ENCODE data around the gene FYB1.

The FYB1 gene

GRCh38 chr5:39131210-39132127 is 87.9 kb downstream of the FYB1 start:
- no peaks in the 10 kb centered on the region for H3K27me3 ChIP-seq (ENCODE audit: control insufficient read depth in 1 of 2, insufficient read depth in 1 of 2, low read length in 2 of 2)
- no peak overlapping the region for H3K9ac ChIP-seq (ENCODE audit: low read length)
- H2BK120ac ChIP-seq (ENCODE audit: low read depth, low read length): no peak overlapping the region
- H3K18ac ChIP-seq (ENCODE audit: low read depth in 1 of 2, low read length in 2 of 2): no peak overlapping the region
- no peak overlapping the region for H2BK12ac ChIP-seq (ENCODE audit: low read length in 2 of 2)
- no peak overlapping the region for H2AFZ ChIP-seq (ENCODE audit: low read depth, low read length)
- no peak overlapping the region for H3K4me3 ChIP-seq (ENCODE audit: insufficient read depth in 1 of 2, low read depth in 1 of 2, low read length in 2 of 2)
- peaks cover 2% of the 10 kb centered on the region for H3K4me1 ChIP-seq (ENCODE audit: control insufficient read depth, insufficient read depth, low read depth, low read length)
- no peak overlapping the region for H2BK5ac ChIP-seq (ENCODE audit: low read depth, low read length, poor library complexity, severe bottlenecking)
- WGBS: 90% methylated on average over 1 of the region's 3 CpGs
- no peaks in the 10 kb centered on the region for H3K9me3 ChIP-seq (ENCODE audit: control insufficient read depth, low read length)
- no peak overlapping the region for H3K4ac ChIP-seq (ENCODE audit: low read depth in 1 of 2, low read length in 2 of 2)
- no peak for DNase-seq
- H2BK15ac ChIP-seq (ENCODE audit: low read depth, poor library complexity, severe bottlenecking): no peak overlapping the region
- H4K8ac ChIP-seq (ENCODE audit: low read length): no peak overlapping the region
- H3K79me1 ChIP-seq (replicated peaks; ENCODE audit: low read length, poor library complexity, severe bottlenecking): no peaks in the 10 kb centered on the region
- no peak overlapping the region for H3K23ac ChIP-seq (ENCODE audit: low read length in 2 of 2)
- H3K14ac ChIP-seq (ENCODE audit: low read length in 2 of 2): no peak overlapping the region
- H3K36me3 ChIP-seq (ENCODE audit: control insufficient read depth in 1 of 2, insufficient read depth in 2 of 2, low read depth in 1 of 2, low read length in 2 of 2): no peaks in the 10 kb centered on the region
- no peak overlapping the region for H2AK5ac ChIP-seq (ENCODE audit: low read length, severe bottlenecking)
- H3K4me2 ChIP-seq (ENCODE audit: low read length, poor library complexity, severe bottlenecking): no peak overlapping the region
- H4K91ac ChIP-seq (ENCODE audit: low read length): no peak overlapping the region
- H3K27ac ChIP-seq (ENCODE audit: low read length, poor library complexity, severe bottlenecking): no peak overlapping the region

GRCh38 chr5:39130716-39131115 is 88.6 kb downstream of the FYB1 start:
- Histone ChIP-seq H3K9me3 (ENCODE audit: control insufficient read depth, low read length) (no peaks in the 10 kb centered on the region), H3K4me3 (ENCODE audit: insufficient read depth in 1 of 2, low read depth in 1 of 2, low read length in 2 of 2) (no peak overlapping the region), H3K27me3 (ENCODE audit: control insufficient read depth in 1 of 2, insufficient read depth in 1 of 2, low read length in 2 of 2) (no peaks in the 10 kb centered on the region), H3K4ac (ENCODE audit: low read depth in 1 of 2, low read length in 2 of 2) (no peak overlapping the region), H3K18ac (ENCODE audit: low read depth in 1 of 2, low read length in 2 of 2) (no peak overlapping the region), H3K23ac (ENCODE audit: low read length in 2 of 2) (no peak overlapping the region), H3K9ac (ENCODE audit: low read length) (no peak overlapping the region), H2BK15ac (ENCODE audit: low read depth, poor library complexity, severe bottlenecking) (no peak overlapping the region), H2BK12ac (ENCODE audit: low read length in 2 of 2) (no peak overlapping the region), H3K4me2 (ENCODE audit: low read length, poor library complexity, severe bottlenecking) (no peak overlapping the region), H2BK5ac (ENCODE audit: low read depth, low read length, poor library complexity, severe bottlenecking) (no peak overlapping the region), H4K91ac (ENCODE audit: low read length) (no peak overlapping the region), H2AFZ (ENCODE audit: low read depth, low read length) (no peak overlapping the region), H2AK5ac (ENCODE audit: low read length, severe bottlenecking) (no peak overlapping the region), H3K27ac (ENCODE audit: low read length, poor library complexity, severe bottlenecking) (no peak overlapping the region), H2BK120ac (ENCODE audit: low read depth, low read length) (no peak overlapping the region), H3K14ac (ENCODE audit: low read length in 2 of 2) (no peak overlapping the region), H4K8ac (ENCODE audit: low read length) (no peak overlapping the region), H3K79me1 (replicated peaks; ENCODE audit: low read length, poor library complexity, severe bottlenecking) (no peaks in the 10 kb centered on the region), H3K4me1 (ENCODE audit: control insufficient read depth, insufficient read depth, low read depth, low read length) (peaks cover 2% of the 10 kb centered on the region), H3K36me3 (ENCODE audit: control insufficient read depth in 1 of 2, insufficient read depth in 2 of 2, low read depth in 1 of 2, low read length in 2 of 2) (no peaks in the 10 kb centered on the region)
- no peak for DNase-seq
- WGBS: no CpG with 5 or more reads among the region's 1 CpG

- WGBS: 50% methylated on average over 1 of the region's 2 CpGs
- Histone ChIP-seq H3K79me1 (replicated peaks; ENCODE audit: low read length, poor library complexity, severe bottlenecking) (no peaks in the 10 kb centered on the region), H3K27ac (ENCODE audit: low read length, poor library complexity, severe bottlenecking) (no peak overlapping the region)
Observed at GRCh38 chr5:39121922-39122321, 97.4 kb downstream of the FYB1 start.

GRCh38 chr5:39121315-39121714 is 98.0 kb downstream of the FYB1 start:
- H3K4me2 ChIP-seq (ENCODE audit: low read length, poor library complexity, severe bottlenecking): no peak overlapping the region
- no peak overlapping the region for H2BK15ac ChIP-seq (ENCODE audit: low read depth, poor library complexity, severe bottlenecking)
- no peak overlapping the region for H4K8ac ChIP-seq (ENCODE audit: low read length)
- H3K4ac ChIP-seq (ENCODE audit: low read depth in 1 of 2, low read length in 2 of 2): no peak overlapping the region
- no peak overlapping the region for H2BK5ac ChIP-seq (ENCODE audit: low read depth, low read length, poor library complexity, severe bottlenecking)
- H3K23ac ChIP-seq (ENCODE audit: low read length in 2 of 2): no peak overlapping the region
- no peak overlapping the region for H4K91ac ChIP-seq (ENCODE audit: low read length)
- no peak overlapping the region for H3K4me3 ChIP-seq (ENCODE audit: insufficient read depth in 1 of 2, low read depth in 1 of 2, low read length in 2 of 2)
- no peak overlapping the region for H3K14ac ChIP-seq (ENCODE audit: low read length in 2 of 2)
- H2AK5ac ChIP-seq (ENCODE audit: low read length, severe bottlenecking): no peak overlapping the region
- no peak overlapping the region for H3K27ac ChIP-seq (ENCODE audit: low read length, poor library complexity, severe bottlenecking)
- no peak overlapping the region for H2AFZ ChIP-seq (ENCODE audit: low read depth, low read length)
- WGBS: no CpG with 5 or more reads among the region's 1 CpG
- no peaks in the 10 kb centered on the region for H3K27me3 ChIP-seq (ENCODE audit: control insufficient read depth in 1 of 2, insufficient read depth in 1 of 2, low read length in 2 of 2)
- H3K79me1 ChIP-seq (replicated peaks; ENCODE audit: low read length, poor library complexity, severe bottlenecking): no peaks in the 10 kb centered on the region
- no peaks in the 10 kb centered on the region for H3K4me1 ChIP-seq (ENCODE audit: control insufficient read depth, insufficient read depth, low read depth, low read length)
- H3K9ac ChIP-seq (ENCODE audit: low read length): no peak overlapping the region
- no peak overlapping the region for H2BK120ac ChIP-seq (ENCODE audit: low read depth, low read length)
- H2BK12ac ChIP-seq (ENCODE audit: low read length in 2 of 2): no peak overlapping the region
- no peaks in the 10 kb centered on the region for H3K36me3 ChIP-seq (ENCODE audit: control insufficient read depth in 1 of 2, insufficient read depth in 2 of 2, low read depth in 1 of 2, low read length in 2 of 2)
- DNase-seq: no peak
- H3K9me3 ChIP-seq (ENCODE audit: control insufficient read depth, low read length): no peaks in the 10 kb centered on the region
- H3K18ac ChIP-seq (ENCODE audit: low read depth in 1 of 2, low read length in 2 of 2): no peak overlapping the region

More at GRCh38 chr5:39121922-39122321, 97.4 kb downstream of the FYB1 start:
- Histone ChIP-seq H3K4me2 (ENCODE audit: low read length, poor library complexity, severe bottlenecking) (no peak overlapping the region), H3K27me3 (ENCODE audit: control insufficient read depth in 1 of 2, insufficient read depth in 1 of 2, low read length in 2 of 2) (no peaks in the 10 kb centered on the region), H2AFZ (ENCODE audit: low read depth, low read length) (no peak overlapping the region), H3K4ac (ENCODE audit: low read depth in 1 of 2, low read length in 2 of 2) (no peak overlapping the region), H2BK5ac (ENCODE audit: low read depth, low read length, poor library complexity, severe bottlenecking) (no peak overlapping the region), H3K9me3 (ENCODE audit: control insufficient read depth, low read length) (no peaks in the 10 kb centered on the region), H3K4me3 (ENCODE audit: insufficient read depth in 1 of 2, low read depth in 1 of 2, low read length in 2 of 2) (no peak overlapping the region), H3K9ac (ENCODE audit: low read length) (no peak overlapping the region), H2BK15ac (ENCODE audit: low read depth, poor library complexity, severe bottlenecking) (no peak overlapping the region), H3K36me3 (ENCODE audit: control insufficient read depth in 1 of 2, insufficient read depth in 2 of 2, low read depth in 1 of 2, low read length in 2 of 2) (no peaks in the 10 kb centered on the region), H3K18ac (ENCODE audit: low read depth in 1 of 2, low read length in 2 of 2) (no peak overlapping the region), H4K8ac (ENCODE audit: low read length) (no peak overlapping the region), H3K23ac (ENCODE audit: low read length in 2 of 2) (no peak overlapping the region), H4K91ac (ENCODE audit: low read length) (no peak overlapping the region), H3K14ac (ENCODE audit: low read length in 2 of 2) (no peak overlapping the region), H2BK12ac (ENCODE audit: low read length in 2 of 2) (no peak overlapping the region), H2BK120ac (ENCODE audit: low read depth, low read length) (no peak overlapping the region), H3K4me1 (ENCODE audit: control insufficient read depth, insufficient read depth, low read depth, low read length) (no peaks in the 10 kb centered on the region), H2AK5ac (ENCODE audit: low read length, severe bottlenecking) (no peak overlapping the region)
- DNase-seq: no peak
